GM12873 (cell line): ENCODE results near the gene SEMA5A.

Source experiments
- CTCF ChIP-seq: IDR thresholded peaks from 2 replicates; pipeline ENCODE4 v1.5.1; 2012; ENCODE audit warnings: low read depth, mild to moderate bottlenecking, moderate library complexity, low read length, control low read depth; ENCODE audit not compliant: insufficient read depth; ENCODE audit errors: missing control alignments

The SEMA5A gene

GRCh38 chr5:9354336-9355081 lies 191.4 kb downstream of the SEMA5A start:
- no peak for TF ChIP-seq CTCF

- TF ChIP-seq CTCF: no peak
Measured at GRCh38 chr5:9351546-9351945, 194.3 kb downstream of the SEMA5A start.

GRCh38 chr5:9350301-9350797 lies 195.5 kb downstream of the SEMA5A start:
- TF ChIP-seq CTCF: no peak

- TF ChIP-seq CTCF: no peak
Measured at GRCh38 chr5:9348401-9348996, 197.4 kb downstream of the SEMA5A start.

GRCh38 chr5:9347541-9348295 lies 198.2 kb downstream of the SEMA5A start:
- TF ChIP-seq CTCF: no peak

- TF ChIP-seq CTCF: no peak
Measured at GRCh38 chr5:9347032-9347431, 198.8 kb downstream of the SEMA5A start.

- TF ChIP-seq CTCF: no peak
Measured at GRCh38 chr5:9344751-9345240, 201.1 kb downstream of the SEMA5A start.
